Right lobe of liver (tissue), 4 donors: Measurements from ENCODE around the gene DUSP6.

Source experiments
- POLR2A ChIP-seq: fragments of 450-650 bp; IDR thresholded peaks from one replicate; pipeline ENCODE4 v1.6.1; 2017; ENCODE audit warnings: antibody characterized with exemption, mild to moderate bottlenecking
- TF ChIP-seq, protein P1 (sequence below), 4 donors: fragments of 200-600 bp in 3 of 4; fragments of 450-650 bp in 1 of 4; IDR thresholded peaks; one replicate each; pipeline versions ENCODE4 v1.5.1 to v1.8.0; 2016 to 2022; ENCODE audit warnings: antibody characterized with exemption in 4 of 4, mild to moderate bottlenecking in 2 of 4
- donor health status: DM: no; HTN: no; CAD: no.
- donor health status: DM: no; HTN: no; CAD: no.
- donor health status: DM: no; HTN: yes; CAD: no.

GRCh38 chr12:89306827-89307473 lies 45.4 kb downstream of the DUSP6 start:
- no peak for TF ChIP-seq POLR2A
- TF ChIP-seq, protein P1, sequence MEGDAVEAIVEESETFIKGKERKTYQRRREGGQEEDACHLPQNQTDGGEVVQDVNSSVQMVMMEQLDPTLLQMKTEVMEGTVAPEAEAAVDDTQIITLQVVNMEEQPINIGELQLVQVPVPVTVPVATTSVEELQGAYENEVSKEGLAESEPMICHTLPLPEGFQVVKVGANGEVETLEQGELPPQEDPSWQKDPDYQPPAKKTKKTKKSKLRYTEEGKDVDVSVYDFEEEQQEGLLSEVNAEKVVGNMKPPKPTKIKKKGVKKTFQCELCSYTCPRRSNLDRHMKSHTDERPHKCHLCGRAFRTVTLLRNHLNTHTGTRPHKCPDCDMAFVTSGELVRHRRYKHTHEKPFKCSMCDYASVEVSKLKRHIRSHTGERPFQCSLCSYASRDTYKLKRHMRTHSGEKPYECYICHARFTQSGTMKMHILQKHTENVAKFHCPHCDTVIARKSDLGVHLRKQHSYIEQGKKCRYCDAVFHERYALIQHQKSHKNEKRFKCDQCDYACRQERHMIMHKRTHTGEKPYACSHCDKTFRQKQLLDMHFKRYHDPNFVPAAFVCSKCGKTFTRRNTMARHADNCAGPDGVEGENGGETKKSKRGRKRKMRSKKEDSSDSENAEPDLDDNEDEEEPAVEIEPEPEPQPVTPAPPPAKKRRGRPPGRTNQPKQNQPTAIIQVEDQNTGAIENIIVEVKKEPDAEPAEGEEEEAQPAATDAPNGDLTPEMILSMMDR (IDR thresholded peaks at IDR 0.05): no peak
